ENCODE data around the gene IRF5. TPM values are rescaled to one million over a fixed set of nuclear protein-coding genes. Genes with fewer than 3 reads are reported as not detected.

The IRF5 gene
- total RNA-seq, 2 donors from 2014 or later: 5.0 to 9.7 TPM

DNA sequence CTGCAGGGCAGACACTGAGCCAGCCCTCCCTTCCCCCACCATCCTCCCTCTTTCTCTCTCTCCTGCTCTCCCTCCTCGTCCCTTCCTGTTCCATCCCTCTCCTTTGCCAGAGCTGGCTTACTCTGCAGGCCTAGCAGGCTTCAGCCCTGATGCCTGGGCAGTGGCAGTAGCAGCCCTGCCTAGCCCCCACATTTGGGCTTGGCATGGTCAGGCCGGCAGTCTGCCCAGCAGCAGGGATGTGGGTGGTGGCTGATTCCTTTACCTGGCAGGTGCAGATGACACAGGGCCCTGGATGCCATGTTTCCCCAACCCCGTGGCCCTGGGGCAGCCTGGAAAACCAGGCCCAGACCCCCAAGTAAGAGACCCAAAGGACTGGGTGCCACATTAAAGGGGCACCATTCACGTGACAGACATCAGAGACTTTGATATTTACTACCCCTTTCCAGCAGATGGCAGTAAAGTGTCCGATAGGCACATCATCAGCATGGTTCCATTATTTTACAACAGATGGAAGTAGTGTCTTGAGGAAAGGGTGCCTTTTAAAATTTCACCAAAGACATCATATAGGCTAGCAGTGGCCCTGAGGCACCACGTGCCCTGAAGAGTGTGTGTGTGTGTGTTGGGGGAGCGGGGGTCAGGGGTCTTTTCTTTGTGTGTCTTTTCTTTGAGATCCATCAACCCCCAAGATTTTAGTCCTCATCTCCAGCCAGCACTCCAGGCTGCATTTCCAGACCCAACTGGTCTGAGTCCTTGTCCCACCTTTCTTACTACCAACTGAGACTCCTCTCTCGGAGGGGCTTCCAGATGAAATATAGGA is 33.1 kb upstream of the IRF5 start:
- no peaks in the 10 kb centered on the region for H3K36me3 ChIP-seq
- no peak overlapping the region for H3K27ac ChIP-seq
- H3K9me3 ChIP-seq: no peaks in the 10 kb centered on the region
- H3K4me3 ChIP-seq: no peak overlapping the region
- no peaks in the 10 kb centered on the region for H3K4me1 ChIP-seq
- DNase-seq: no peak
- H3K27me3 ChIP-seq: peaks cover 3% of the 10 kb centered on the region
- TF ChIP-seq, protein P1, sequence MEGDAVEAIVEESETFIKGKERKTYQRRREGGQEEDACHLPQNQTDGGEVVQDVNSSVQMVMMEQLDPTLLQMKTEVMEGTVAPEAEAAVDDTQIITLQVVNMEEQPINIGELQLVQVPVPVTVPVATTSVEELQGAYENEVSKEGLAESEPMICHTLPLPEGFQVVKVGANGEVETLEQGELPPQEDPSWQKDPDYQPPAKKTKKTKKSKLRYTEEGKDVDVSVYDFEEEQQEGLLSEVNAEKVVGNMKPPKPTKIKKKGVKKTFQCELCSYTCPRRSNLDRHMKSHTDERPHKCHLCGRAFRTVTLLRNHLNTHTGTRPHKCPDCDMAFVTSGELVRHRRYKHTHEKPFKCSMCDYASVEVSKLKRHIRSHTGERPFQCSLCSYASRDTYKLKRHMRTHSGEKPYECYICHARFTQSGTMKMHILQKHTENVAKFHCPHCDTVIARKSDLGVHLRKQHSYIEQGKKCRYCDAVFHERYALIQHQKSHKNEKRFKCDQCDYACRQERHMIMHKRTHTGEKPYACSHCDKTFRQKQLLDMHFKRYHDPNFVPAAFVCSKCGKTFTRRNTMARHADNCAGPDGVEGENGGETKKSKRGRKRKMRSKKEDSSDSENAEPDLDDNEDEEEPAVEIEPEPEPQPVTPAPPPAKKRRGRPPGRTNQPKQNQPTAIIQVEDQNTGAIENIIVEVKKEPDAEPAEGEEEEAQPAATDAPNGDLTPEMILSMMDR (IDR thresholded peaks at IDR 0.05): peak; percentile 45
- intact Hi-C loops (cut with DNase I): loop anchor here (5.0 kb wide), 1 partner anchor 188 kb away; no protein-coding TSS in a partner anchor
- H3K9ac ChIP-seq (ENCODE audit: low read depth in 2 of 2, low read length in 2 of 2): no peak overlapping the region

DNA sequence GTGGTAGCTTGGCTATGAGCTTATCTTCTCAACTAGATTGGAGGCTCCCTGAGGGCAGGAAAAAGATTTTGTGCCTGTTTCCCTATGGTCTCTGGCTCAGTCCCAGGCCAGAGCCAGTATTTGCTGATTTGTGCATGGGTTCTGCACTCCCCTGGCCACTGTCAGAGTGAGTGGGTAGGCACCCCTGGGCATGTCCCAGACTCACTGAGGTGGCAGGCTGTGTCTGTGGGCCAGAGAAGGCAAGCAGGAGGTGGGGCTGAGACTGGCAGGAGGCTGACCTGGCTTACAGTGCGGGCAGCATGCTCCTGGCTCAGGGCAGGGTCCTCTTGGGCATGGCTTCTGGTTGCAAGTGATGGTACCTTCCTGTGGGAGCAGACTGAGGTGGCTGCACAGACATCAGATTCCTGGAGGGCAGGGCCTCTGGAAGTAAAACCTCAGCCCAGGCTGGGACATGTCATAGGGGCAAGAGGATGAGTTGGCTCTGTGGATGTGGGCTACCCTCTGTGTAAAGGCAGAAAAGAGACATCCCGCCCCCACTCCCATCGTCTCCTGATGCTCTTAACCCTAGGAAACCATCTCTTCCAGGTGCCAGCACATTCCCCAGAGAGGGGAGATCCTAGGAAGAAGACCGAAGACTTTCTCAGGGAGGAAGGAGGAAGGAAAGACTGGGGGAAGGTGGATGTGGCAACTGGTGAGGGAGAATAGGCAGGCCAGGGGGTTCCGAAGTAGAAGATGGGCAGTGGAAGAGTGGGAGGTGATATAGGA is 31.5 kb upstream of the IRF5 start:
- TF ChIP-seq, protein P1 (IDR thresholded peaks at IDR 0.05): no peak
- no peak overlapping the region for H3K9ac ChIP-seq (ENCODE audit: low read depth in 2 of 2, low read length in 2 of 2)
- intact Hi-C loops (cut with DNase I): loop anchor here (5.0 kb wide), 1 partner anchor 186 kb away; no protein-coding TSS in a partner anchor
- no peak overlapping the region for H3K4me3 ChIP-seq
- H3K4me1 ChIP-seq: peaks cover 8% of the 10 kb centered on the region
- H3K36me3 ChIP-seq: no peaks in the 10 kb centered on the region
- H3K27ac ChIP-seq: no peak overlapping the region
- no peaks in the 10 kb centered on the region for H3K9me3 ChIP-seq
- DNase-seq: no peak
- H3K27me3 ChIP-seq: peaks cover 13% of the 10 kb centered on the region

DNA sequence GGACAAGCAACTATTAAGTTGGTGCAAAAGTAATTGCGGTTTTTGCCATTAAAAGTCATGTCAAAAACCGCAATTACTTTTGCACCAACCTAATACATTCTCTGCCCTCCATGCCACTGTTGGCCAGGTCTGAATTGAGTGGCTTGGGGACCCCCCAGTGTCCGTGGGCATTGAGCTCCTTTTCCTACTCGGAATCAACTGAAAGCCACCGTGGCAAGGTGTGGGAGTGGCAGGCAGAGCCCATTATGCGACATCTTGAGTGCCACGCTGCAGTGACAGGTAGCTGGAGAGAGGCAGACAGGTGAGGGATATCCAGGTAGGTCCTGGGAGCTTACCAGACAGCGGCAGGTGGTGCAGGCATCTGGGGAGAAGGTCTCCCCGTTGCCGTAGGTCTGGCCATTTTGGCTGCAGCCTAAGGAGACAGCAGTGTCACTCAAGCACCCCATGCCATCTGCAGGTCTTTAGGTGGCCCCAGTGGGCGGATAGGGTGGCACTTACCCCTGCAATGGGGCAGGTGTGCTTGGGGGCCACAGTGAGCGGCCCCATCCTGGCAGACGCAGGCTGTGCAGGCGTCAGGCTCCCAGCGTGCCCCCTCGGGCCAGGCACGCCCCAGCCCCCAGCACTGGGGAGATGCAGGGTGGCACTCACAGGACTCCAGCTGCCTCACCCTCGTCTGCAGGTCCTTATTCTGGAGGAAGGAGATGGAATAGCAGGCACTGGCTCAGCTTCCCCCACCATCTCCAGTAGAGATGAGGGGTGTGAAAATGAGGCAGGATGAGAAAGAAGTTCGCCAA is 30.8 kb upstream of the IRF5 start:
- intact Hi-C loops (cut with DNase I): loop anchor here (5.0 kb wide), 1 partner anchor 185 kb away; no protein-coding TSS in a partner anchor
- Histone ChIP-seq H3K4me1 (peaks cover 11% of the 10 kb centered on the region), H3K9me3 (no peaks in the 10 kb centered on the region), H3K36me3 (no peaks in the 10 kb centered on the region), H3K27ac (no peak overlapping the region), H3K9ac (ENCODE audit: low read depth in 2 of 2, low read length in 2 of 2) (no peak overlapping the region), H3K4me3 (no peak overlapping the region), H3K27me3 (peaks cover 13% of the 10 kb centered on the region)
- TF ChIP-seq, protein P1 (IDR thresholded peaks at IDR 0.05): no peak
- DNase-seq: no peak

DNA sequence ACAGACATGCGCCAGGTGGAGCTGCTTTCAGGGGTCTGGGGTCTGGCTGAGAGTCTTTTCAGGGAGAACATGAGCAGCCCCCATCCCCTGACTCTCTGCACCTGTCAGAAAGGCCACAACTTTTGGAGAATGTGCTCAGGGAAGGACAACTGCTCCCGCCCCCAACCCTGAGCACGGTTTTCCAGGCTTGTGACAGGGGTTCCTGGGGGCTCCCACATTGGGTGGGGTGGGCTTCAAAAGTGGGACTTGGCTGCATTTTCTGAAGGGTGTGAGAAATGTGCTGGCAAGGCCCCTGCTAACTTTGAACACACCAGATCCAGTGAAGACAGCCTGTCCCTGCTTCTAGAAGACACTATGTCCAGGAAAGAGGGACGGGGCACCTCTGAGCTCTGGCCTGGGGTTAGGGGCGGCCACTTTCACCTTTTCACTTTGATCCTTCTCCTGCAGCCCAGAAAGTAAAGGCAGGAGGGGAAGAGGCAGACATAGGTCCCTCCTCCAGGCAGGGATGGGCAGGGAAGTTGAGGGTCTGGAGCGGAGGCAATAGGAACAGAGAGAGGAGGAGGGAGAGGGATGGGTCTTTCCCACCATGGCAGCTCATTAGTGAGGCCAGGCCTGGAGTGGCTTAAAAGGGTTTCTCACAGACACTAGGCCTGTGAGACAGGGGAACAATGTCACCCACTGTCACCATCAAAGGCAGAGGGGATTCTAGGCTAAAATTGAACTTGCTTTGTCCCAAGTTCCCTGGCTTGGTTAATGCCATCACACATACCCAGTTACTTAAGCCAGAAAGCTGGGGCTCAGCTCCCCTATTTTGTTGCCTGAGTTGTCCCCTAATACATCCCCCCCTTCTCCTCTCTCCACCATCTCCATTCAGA is 28.7 kb upstream of the IRF5 start:
- Histone ChIP-seq H3K9me3 (no peaks in the 10 kb centered on the region), H3K9ac (ENCODE audit: low read depth in 2 of 2, low read length in 2 of 2) (no peak overlapping the region), H3K27me3 (peaks cover 13% of the 10 kb centered on the region), H3K4me3 (no peak overlapping the region), H3K4me1 (peaks cover 11% of the 10 kb centered on the region), H3K27ac (no peak overlapping the region), H3K36me3 (no peaks in the 10 kb centered on the region)
- intact Hi-C loops (cut with DNase I): loop anchor here (5.0 kb wide), 1 partner anchor 183 kb away; no protein-coding TSS in a partner anchor
- DNase-seq: no peak
- TF ChIP-seq, protein P1 (IDR thresholded peaks at IDR 0.05): no peak
